ENCODE results near the gene GABRD.

DNA sequence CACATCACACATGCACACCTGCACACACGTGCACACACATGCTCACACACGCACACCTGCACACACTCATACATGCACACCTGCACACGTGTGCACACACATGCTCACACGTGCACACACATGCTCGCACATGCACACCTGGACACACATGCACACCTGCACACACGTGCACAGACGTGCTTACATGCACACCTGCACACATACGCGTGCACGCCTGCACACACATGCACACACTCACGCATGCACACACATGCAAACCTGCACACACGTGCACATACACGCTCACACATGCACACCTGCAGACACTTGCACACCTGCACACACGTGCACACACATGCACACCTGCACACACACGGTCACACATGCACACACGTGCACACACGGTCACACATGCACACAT, 48.1 kb upstream of the GABRD start:
- TF ChIP-seq, protein P1, sequence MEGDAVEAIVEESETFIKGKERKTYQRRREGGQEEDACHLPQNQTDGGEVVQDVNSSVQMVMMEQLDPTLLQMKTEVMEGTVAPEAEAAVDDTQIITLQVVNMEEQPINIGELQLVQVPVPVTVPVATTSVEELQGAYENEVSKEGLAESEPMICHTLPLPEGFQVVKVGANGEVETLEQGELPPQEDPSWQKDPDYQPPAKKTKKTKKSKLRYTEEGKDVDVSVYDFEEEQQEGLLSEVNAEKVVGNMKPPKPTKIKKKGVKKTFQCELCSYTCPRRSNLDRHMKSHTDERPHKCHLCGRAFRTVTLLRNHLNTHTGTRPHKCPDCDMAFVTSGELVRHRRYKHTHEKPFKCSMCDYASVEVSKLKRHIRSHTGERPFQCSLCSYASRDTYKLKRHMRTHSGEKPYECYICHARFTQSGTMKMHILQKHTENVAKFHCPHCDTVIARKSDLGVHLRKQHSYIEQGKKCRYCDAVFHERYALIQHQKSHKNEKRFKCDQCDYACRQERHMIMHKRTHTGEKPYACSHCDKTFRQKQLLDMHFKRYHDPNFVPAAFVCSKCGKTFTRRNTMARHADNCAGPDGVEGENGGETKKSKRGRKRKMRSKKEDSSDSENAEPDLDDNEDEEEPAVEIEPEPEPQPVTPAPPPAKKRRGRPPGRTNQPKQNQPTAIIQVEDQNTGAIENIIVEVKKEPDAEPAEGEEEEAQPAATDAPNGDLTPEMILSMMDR (IDR thresholded peaks at IDR 0.05 in 2 of 3, conservative IDR thresholded peaks at IDR 0.05 in 1 of 3; ENCODE audit: control insufficient read depth in 2 of 3, extremely low read depth in 1 of 3, insufficient read depth in 1 of 3, low read depth in 3 of 3, low read length in 3 of 3) = no peak
- no peak for TF ChIP-seq CHD2 (IDR thresholded peaks at IDR 0.05; ENCODE audit: borderline replicate concordance, low read depth, low read length)
- no peak for TF ChIP-seq KLF5 (IDR thresholded peaks at IDR 0.05; ENCODE audit: partially characterized antibody)
- TF ChIP-seq MYC (IDR thresholded peaks at IDR 0.05; ENCODE audit: insufficient read depth, insufficient read length, insufficient replicate concordance, low read length, severe bottlenecking) = no peak
- TF ChIP-seq EZH2 (IDR thresholded peaks at IDR 0.05; ENCODE audit: borderline replicate concordance, control insufficient read depth, low read depth, low read length) = no peak
- no peak for TF ChIP-seq HDAC6 (IDR thresholded peaks at IDR 0.05; ENCODE audit: unreplicated experiment)

Measured in GM12878 (cell line).